ENCODE measurements around the gene XAB2. TPM values are rescaled to one million over a fixed set of nuclear protein-coding genes. Genes with fewer than 3 reads are reported as not detected.

The XAB2 gene
- total RNA-seq, 1 donor from 2014 or later = 17.9 TPM

DNA sequence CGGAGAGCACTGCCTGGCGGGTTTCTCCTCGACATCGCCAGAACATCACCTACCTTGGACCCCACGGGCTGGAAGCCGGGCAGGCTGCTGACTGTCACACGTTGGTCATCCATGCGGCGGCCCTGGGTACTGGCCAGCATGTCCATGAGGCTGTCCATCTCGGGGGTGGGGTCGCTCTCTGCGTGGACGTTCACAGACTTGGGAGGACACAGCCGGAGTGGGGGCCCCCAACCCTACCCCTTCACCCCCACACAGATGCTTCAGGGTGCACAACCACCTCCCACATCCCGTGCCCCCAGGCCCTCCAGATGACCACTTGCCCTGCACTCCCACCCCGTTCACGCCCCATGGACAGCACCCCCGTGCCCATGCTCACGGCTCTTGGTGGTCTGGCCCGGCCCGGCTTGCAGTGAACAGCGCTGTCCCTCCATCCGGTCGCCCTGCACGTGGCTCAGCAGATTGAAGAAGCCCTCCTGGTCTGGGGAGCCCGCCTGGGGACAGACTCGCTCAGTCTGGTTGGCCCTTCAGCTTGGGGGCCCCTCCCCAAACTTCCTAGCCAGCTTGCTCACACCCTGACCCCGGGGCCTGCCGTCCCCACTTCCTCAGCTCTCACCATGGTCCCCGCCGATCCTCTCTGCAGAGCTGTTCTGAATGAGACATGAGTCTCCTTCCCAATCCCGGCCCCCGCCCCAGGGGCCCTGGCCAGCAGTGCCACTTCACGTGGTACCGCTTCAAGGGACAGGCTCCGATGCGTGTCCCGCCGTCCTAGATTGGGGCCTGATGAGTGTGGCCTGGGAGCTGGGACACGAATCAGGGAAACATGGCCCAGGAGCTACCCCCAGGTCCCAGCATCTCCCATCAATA is 3.2 kb upstream of the XAB2 start:
- ATAC-seq = no peak

DNA sequence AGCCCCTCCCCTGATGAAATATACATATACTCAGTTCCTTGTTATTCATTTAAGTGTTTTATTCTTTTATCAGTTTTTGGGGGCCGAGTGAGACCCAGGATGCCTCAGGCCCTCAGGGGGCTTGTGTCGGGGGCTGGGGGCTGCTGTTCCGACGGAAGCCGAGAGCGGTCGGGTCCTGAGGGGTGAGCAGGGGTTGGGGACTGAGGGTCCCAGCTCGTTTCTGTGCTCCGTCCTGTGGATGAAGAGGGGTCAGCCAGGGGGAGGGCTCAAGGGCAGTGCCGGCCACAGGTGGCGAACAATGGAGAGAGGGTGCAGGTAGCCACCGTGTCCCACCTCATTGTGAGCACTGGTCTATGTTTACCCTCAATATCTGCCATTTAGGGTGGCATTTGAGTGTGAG is 2.2 kb upstream of the XAB2 start:
- no peak for ATAC-seq

DNA sequence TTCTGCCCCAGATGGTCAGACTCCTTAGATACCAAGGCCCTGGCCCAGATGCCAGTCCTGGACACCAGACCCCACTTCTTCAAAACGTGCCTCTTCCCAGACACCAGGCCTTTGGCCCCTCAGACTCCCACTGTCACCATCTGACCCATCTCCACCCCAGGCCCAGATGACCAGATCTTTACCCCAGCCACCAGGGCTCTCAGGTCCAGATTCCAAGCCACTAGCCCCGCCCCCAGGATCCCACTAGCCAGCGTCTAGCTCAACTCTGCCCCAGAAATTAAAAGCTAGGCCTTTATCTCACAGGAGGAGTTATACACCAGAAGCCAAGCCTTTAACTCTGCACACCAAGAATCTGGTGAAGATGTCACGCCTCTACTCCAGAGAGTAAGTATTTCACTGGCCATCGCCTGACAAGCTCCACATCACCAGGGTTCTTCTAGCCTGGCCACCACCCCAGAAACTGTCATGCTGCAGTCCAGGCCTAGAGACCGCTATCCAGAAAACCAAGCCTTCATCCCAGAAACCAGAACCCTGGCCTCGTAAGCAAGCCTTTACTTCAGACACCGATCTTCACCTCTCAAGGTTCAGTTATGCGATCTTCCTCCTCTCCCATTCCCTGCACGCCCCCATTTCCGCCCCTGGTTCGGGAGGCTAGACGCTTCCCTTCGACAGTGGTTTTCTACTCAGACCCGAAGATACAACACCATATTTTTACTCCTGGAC is 595 bp downstream of the XAB2 start:
- no peak for ATAC-seq

DNA sequence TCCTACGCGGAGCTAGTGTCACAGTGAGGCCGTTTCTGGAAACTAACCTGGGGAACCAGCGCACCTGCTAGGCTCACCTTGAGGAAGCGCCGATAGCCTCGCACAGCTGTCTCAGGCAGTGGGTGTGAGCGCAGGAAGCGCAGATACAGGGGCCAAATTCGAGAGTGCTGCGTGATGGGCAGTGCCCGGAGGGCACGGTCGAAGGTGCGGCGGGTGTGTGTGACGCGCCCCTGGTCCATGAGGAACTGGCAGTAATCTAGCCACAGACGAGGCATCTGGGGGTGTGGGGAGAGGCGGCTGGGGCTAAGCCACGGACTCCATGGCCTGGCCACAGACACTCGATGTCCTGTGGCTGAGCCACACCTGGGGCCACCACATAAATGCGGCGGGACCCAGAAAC is 2.2 kb downstream of the XAB2 start:
- no peak for ATAC-seq

DNA sequence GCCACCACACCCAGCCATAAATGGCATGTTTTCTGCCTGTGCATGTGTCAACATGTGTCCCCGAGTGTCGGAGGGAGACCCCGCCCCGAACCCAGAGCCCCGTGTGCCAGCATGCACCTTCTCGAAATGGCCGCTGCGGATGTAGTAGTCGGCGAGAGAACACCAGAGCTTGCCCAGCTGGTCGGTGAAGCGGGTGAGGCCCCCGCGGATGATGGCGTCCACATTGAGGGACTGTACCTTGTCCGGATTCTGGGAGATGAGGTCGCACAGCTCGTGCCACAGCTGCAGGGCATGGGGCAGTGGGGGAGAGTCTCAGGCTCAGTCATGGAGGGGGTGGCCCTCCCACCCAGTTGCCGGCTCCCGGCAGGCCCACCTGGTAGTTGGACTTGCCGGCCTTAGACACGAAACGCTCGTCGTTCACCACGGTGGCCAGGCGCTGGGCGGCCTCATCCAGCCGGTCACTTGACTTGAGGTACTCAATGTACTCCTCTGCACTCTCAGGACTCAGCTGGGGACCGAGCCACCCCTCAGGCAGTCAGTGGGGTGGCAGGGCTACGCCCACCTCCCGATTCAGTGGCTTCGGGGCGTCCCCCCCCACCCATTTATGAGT is 3.5 kb downstream of the XAB2 start:
- ATAC-seq = no peak

DNA sequence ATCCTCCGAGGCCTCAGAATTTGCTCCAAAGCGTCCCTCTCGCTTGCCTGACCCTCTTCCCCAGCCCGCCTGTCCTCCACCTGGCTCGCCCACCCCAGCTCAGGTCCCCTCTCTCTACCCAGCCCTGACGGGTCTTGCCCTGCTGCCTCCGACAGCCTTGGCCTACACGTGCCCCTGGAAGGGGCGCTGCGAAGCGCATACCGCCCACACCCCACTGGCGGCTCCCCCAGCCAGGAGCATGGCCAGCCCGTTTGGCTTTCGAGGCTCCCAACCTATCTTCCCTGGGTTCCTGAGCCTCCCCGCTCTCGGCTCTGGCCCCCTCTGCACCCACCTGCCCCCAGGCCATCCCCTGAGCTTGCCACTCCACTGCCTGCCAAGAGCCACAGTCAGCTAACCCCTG is 4.5 kb downstream of the XAB2 start:
- ATAC-seq = no peak

DNA sequence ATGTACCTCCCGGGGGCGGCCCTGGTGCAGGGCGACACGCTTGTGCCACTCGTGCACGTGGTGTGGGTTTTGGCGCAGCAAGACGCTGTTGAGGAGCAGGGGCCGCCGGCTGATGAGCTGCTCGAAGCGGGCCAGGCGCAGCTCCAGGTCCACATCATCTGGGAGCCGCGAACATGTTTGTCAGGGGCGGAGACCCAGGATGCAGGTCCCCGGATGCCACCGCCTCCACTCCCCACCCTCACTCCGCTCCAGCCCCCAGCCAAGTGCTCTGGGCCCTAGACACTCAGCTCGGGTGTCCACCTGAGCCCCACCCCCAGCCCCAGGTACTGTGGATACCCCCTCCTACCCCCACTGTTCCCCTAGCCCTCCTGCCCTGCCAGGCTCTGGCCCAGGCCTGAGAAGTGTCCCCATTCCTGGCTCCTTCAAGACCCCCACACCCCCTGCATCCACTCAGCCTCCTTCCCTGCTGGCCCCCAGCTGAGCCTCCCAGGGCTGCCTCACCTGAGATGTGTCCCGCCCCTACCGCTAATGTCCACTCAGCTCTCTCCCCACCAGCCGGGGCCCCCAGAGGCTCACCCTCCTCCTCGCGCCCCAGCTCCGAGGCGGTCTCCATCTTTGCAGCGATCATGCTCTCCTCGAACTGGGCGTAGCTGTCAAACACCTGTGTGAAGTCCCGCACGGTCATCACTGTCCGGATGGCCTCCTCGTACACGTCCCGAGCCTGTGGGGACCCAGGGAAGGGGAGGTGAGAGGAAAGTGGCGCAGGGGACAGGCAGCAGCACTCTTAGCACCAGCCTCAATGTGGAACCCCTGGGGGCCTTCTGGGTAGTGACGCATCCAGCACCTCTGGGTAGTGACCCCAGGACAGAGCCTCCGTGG is 5.4 kb downstream of the XAB2 start:
- ATAC-seq = no peak

DNA sequence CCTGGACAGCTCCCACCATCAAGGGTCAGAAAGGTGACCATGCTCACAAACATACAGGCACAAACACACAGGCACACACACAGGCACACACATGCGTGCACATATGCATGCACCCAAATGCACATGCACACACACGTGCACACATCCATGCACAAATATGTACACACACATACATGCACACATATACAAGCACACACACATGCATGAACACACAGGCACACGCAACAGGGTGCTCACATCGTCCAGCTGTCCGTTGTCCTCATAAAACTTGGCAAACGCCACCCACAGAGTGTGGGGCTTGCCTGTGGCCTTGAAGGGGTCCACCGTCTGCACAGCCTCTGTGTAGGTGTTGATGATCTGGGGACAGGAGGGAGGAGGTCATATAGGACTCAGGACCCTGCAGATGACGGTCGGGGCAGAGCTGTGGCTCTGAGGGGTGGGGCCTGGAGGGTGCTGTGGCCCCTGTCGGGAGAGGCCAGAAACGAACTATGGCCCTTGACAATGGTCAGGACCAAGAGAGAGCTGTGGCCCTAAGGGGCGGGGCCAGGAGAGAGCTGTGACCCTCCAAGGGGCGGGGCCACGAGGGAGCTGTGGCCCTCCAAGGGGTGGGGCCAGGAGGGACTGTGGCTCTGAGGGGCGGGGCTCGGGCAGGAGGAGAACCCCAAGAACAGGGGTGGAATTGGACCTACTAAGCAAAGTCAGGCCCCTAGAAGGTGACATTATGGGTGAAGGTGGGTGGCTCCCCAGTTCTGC is 6.2 kb downstream of the XAB2 start:
- ATAC-seq = no peak

DNA sequence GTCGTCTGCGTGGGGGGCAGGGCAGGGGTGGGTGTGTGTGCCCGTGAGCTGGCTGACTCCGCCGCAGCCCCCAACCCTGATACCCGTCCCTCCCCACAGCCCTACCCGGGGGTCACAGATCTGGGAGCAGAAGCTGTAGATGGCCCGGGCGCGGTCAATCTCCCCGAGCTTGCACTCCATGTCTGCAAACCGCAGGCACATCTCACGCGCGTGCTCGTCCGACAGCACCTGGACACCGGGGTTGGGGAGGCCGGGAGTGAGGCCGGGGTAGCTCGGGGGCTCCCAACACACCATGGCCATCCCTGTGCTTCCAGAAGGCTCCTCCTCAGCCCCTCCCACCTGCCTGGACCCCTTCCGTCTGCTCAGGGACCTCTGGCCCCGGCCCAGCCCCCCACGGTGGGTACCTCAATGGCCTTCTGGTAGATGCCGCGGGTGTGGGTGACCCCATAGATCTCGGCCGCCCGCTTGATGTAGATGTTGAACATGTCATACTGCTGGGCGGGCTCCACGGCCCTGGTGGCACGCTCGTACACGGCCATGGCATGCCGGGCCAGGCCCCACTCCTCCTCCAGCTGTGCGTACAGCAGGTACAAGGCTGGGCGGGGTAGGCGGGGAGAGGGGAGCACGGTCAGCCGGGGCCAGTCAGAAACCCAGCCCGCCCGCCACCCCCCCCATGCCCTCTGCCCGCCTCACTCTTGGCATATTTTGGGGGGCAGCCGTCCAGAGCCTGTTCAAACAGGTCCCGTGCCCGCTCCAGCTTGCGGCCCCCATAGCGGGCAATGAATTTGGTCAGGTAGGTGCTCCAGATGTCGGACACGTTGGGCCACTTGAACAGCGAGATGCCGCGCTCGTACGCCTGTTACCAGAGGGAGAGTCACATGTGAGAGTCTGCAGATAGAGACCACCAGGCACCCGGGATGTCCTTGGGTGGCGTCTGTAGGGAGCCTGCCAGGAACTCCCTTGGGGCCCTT is 8.6 kb downstream of the XAB2 start:
- no peak for ATAC-seq

DNA sequence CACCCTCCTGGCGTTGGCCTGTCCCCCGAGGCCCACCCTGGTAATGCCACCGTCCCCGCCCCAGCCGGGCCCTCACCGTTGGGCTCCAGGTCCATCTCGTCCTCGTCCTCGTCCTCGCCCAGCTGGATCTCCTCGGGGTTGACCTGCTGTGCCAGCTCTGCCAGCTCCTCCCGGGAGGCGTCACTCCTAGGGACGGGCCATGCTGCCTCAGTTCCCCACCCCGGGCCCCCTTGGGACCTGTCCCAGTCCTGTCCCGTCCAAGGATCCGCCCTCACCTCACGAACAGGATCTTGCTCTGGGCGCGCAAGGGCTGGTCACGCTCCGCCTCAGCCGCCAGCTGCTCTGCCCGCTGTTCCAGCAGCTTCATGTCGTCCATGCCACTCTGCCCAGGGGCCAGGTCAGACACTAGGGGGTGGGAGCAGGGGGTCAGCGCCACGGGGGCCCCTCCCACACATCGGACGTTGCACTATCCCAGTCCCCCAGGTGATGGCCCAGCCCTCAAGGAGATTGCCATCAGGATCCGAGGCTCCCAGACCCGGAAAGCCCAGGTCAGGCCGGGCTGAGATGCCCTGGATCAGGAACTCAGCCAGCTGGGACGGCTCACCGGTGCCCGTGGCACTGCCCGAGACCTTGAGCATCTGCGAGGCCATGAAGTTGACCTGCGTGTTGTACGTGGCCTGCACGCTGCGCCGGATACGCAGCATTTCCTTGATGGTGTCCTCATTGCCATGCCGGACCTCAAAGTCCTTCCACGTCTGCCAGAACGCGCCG is 9.5 kb downstream of the XAB2 start:
- ATAC-seq = peak; percentile 75

DNA sequence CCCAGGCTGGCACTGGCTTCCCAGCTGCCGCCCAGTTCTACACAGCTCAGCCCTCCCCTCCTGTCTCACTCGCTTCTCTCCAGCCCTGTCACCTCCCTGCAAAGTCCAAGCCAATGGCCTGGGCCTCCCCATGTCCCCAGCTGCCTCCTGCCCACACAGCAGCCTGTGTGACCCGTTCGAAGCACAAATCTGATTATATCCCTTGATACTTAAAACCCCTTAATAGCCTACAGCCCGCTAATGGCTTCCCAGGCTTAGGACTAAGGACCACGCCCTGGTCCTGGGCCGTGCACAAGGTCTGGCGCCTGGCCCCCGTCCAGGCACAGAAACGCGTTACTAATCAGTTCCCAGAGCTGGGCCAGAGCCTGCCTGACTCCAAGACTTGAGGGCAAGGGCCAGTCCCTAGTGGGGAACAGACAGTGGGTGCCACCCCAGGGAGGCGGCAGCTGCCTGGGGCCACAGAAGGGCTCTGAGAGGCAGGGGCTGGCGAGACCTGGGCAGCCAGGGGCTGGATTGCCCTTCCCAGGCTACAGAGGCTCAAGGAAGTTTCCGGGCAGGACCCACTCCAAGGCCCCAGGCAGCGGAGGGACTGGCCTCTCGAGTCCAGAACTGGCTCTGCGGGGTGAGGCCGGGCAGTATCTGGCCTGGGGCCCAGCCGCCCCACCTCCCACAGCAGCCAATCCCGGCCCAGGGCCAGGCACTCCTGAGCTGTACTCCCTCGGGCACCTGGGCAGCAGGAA is 10.4 kb downstream of the XAB2 start:
- peak; percentile 81 for ATAC-seq

DNA sequence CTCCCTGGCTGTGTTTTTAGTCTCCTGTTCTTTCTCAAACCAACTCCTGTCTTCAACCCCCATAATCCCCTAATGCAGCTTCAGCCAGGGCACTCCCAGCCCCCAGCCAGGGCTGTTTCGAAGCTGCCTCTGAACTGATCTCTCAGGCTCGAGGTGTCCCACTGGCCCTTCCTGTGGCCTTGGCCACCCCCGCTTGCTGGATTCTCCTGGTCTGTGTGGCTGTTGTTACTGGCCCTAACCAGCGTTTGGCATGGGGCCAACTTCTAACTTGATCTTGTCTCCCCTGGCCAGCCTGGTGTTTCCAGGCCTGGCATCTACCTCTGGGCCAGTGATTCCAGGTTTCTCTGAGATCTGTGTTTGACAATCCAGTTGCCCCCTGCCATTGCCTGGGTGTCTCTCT is 11.0 kb downstream of the XAB2 start:
- no peak for ATAC-seq

DNA sequence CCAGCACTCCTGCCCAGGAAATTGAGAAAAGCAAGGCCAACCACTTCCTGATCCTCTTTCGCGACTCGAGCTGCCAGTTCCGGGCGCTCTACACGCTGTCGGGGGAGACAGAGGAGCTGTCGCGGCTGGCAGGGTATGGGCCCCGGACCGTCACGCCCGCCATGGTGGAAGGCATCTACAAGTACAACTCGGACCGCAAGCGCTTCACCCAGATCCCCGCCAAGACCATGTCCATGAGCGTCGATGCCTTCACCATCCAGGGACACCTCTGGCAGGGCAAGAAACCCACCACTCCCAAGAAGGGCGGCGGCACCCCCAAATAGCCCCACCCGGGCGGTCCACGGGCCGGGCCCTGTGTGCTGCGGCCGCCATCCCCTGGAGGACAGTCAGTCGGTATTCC is 11.6 kb downstream of the XAB2 start:
- no peak for ATAC-seq

DNA sequence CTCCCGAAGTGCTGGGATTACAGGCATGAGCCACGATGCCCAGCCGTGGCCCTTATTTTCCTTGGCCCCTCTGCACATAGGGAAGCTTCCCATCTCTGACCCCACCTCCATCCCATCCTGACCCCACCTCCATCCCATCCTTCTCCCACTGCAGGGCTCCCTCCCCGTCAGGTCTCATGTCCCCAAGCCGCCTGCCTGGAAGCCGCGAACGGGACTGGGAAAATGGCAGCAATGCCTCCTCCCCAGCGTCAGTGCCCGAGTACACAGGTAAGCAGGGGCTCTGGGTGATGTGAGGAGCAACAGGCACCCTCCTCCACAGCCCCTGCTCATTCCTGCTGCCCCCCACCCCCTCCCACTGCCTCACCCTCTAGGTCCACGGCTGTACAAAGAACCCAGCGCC is 12.2 kb downstream of the XAB2 start:
- ATAC-seq = no peak

DNA sequence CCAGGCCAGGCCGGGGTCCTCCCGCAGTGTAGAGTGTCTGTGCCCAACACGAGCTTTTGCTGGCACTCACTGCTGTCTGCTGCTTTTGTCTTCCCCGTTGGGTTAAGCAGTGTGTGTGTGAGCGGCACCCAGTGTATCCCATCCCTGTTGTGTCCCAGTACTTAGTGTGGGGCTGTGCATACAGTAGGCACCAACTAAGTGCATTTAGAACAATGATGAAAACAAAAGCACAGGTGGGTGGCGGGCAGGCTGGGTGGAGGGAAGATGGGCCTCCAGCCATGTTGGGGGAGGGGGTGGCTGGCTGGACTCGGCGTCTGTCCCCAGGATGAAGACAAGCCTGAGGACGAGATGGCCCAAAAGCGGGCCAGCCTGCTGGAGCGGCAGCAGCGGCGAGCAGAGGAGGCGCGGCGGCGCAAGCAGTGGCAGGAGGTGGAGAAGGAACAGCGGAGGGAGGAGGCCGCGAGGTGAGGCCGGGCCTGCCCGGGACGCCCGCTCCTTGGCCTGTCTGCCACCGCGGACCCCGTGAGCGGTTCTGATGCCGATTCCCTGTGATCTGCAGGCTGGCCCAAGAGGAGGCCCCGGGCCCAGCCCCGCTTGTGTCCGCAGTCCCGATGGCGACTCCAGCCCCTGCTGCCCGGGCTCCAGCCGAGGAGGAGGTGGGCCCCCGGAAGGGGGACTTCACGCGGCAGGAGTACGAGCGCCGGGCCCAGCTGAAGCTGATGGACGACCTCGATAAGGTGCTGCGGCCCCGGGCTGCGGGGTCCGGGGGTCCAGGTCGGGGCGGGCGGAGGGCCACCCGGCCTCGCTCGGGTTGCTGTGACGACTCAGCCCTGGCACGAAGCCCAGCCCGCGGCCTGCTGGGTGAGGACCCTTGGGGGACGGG is 14.2 kb downstream of the XAB2 start:
- no peak for ATAC-seq

DNA sequence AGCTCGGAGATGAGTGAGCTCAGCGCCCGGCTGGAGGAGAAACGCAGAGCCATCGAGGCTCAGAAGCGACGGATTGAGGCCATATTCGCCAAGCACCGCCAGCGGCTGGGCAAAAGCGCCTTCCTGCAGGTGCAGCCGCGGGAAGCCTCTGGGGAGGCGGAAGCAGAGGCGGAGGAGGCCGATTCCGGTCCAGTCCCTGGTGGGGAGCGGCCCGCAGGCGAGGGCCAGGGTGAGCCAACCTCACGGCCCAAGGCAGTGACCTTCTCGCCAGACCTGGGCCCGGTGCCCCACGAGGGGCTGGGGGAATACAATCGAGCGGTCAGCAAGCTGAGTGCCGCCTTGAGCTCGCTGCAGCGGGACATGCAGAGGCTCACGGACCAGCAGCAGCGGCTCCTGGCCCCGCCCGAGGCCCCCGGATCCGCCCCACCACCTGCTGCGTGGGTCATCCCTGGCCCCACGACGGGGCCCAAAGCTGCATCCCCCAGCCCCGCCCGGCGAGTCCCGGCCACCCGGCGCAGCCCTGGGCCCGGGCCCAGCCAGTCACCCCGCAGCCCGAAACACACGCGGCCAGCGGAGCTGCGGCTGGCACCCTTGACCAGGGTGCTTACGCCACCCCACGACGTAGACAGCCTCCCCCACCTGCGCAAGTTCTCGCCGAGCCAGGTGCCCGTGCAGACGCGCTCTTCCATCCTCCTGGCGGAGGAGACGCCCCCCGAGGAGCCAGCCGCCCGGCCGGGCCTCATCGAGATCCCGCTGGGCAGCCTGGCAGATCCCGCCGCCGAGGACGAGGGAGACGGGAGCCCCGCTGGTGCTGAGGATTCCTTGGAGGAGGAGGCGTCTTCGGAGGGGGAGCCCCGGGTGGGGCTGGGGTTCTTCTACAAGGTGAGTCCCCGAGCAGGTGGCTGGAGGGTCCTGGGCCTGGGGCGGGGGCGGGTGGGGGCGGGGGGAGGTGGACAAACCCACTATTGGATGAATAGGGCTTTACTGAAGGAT is 16.8 kb downstream of the XAB2 start:
- no peak for ATAC-seq

Measured in esophagus mucosa (tissue), 1 donor.